NCI-H2196 (cell line): ENCODE measurements around the gene GNG2.
A peak's percentile ranks its signal among the peaks of the same experiment; 100 is the strongest.

ENCODE experiments used
- DNase-seq: peaks from one replicate; lab custom pipeline; 2025; ENCODE audit not compliant: unreplicated experiment; lab: John Stamatoyannopoulos, UW

The GNG2 gene

GRCh38 chr14:51989293-51990234 lies 129.2 kb downstream of the GNG2 start, which contains the start of gene RTRAF:
RTRAF (plus strand) TSS chr14:51989546; CDS start chr14:51989640, 94 bp downstream.
- peak; percentile 91 for DNase-seq

- no peak for DNase-seq
Observed at GRCh38 chr14:51990488-51990887, 130.1 kb downstream of the GNG2 start.

DNA sequence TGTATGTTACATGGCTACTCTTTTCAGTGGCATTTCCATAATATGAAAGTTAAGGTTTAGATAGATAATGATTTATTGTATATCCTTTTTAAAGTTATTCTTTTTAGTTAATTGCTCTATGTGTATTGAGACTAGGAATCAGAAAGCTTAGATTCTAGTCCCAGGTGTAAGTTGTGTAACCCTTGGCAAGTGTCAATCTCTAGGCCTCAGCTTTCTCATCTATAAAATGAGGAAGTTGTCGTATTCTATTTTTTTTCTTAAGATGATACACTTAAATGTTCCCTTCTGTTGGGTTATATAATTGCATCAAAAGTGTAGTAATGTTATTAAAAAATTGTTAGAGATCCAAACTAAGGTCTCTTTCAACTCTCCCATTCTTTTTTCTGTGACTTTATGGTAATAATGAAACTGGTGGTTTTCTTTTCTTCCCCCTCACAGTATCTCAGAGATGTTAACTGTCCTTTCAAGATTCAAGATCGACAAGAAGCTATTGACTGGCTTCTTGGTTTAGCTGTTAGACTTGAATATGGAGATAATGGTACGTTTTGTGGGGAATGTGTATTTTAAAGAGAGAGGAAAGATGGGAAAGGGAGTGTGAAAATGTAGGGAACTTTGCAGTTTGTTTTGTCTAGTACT lies 133.0 kb downstream of the GNG2 start:
- DNase-seq: no peak

DNA sequence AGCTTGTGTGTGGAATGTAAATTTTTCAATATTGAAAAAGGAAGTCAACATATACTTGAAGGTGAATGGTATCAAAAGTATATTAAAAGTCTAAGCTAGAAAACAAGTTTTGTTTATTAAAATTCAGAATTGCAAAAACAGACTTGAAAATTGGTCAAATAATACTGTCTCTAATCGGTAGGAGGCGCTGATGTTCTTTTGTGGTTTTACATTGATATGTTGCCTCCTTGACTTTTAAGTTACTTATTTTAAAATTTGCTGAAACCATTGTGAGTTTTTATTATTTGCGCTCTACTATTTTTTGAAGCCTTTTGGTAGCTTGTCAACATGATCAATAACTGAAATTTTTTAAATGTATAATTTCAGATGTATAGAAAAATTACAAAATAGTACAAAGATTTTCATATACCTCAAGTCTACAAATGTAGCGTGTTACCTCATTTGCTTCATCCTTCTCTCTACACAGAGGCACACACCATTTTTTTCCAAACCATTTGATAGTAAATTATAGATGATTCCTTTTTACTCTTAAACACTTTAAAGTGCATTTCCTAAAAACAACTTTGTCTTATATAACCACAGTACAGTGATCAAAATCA lies 135.8 kb downstream of the GNG2 start:
- no peak for DNase-seq

GRCh38 chr14:51998348-51998747 lies 137.9 kb downstream of the GNG2 start:
- DNase-seq: no peak

DNA sequence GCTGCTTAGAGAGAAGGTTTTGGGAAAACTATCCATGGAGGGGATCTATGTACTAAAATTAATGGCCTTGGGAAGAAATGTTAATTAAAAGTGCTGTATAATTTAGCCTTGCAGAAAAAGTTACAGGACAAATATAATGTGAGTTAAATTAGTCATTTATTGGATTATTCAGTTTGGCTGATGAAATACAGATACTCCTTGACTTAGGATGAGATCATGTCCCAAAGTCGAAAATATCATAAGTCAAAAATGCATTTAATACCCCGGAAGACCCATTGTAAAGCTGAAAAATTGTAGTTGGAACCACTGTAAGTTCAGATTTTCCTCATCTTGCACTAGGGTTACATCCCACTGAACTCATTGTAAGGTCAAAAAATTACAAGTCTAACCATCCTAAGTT lies 138.7 kb downstream of the GNG2 start:
- no peak for DNase-seq

- no peak for DNase-seq
Observed at GRCh38 chr14:52000019-52000582, 139.7 kb downstream of the GNG2 start.

GRCh38 chr14:52000696-52001095 lies 140.3 kb downstream of the GNG2 start:
- no peak for DNase-seq

- no peak for DNase-seq
Observed at GRCh38 chr14:52002542-52002941, 142.1 kb downstream of the GNG2 start.

GRCh38 chr14:52003324-52003723 lies 142.9 kb downstream of the GNG2 start:
- DNase-seq: no peak

DNA sequence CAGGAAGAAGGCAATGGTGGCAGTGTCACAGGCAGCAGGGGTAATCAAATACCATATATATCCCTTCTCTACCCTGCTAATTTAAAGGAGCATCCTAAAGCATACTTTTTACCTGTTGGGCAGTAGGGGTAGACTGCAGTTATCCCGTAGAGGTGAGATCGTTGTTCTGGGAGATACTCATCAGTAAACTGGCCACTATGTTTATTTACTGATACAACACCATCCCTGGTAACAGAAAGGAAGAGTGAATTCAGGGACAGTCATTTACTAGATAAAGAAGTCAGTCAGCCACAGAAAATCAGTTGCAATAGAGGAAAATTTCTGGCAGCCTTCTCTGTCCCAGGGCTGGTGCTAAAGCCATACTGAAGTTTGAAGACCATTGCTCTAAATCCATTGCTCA lies 145.2 kb downstream of the GNG2 start:
- DNase-seq: no peak

DNA sequence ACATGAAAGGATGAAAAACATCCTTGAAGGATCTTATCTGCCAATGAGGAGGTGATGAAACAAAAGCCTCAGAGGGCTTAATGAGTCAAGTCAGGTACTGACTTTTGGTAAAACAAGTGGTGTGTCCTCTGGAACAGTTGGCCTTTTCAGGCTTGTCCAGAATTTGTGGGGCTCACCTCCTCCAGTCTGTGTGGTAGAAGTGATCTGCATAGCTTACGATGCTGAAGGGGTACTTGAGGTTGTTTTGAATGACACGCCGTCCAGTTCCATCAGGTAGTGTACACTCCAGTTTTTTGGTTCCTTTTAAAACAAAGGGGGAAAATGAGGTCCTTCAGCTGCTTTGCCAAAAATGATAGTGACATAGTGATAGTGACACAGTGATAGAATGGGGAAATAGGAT lies 145.9 kb downstream of the GNG2 start:
- no peak for DNase-seq

DNA sequence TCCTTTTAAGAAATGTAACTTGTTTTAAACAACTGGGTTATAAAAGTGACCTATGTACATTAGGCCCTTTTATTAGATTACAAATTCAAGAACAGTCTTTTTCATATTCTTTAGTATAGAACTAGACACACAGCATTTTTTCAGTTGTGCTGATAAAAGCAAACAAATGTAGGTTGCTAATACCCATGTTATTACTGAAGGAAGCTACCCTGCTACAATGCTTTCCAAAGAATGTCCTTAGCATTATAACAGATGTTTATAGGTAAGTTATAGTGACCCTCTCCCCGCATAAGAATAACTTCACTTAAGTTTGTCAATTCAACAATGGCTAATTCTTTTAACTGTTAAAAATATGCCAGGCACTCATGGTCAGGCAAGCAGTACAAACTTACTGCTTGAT lies 146.8 kb downstream of the GNG2 start:
- DNase-seq: no peak

GRCh38 chr14:52007637-52008036 lies 147.2 kb downstream of the GNG2 start:
- DNase-seq: no peak

- DNase-seq: no peak
Observed at GRCh38 chr14:52008136-52008535, 147.7 kb downstream of the GNG2 start.

GRCh38 chr14:52010173-52010693 lies 149.8 kb downstream of the GNG2 start:
- DNase-seq: no peak

DNA sequence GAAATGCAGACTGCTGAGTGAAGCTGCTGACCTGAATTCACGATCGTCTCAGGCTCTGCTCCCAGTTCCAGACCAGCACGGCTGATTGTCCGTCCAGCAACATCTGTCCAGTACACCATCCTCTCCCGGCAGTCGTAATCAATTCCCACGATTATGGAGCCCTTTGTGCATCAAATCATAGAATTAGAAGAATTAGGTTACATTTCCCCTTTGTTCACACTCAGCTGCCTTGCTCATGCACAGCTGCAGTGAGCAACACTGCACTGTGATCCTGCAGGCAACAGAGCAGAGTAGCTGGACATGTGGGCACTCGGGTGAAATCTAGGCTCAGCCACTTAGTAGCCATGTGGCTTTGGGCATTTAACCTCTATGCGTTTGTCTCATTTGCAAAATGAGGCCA lies 151.1 kb downstream of the GNG2 start:
- no peak for DNase-seq

GRCh38 chr14:52012635-52013034 lies 152.2 kb downstream of the GNG2 start:
- DNase-seq: no peak

- no peak for DNase-seq
Observed at GRCh38 chr14:52013984-52014600, 153.7 kb downstream of the GNG2 start.

GRCh38 chr14:52014601-52015267 lies 154.3 kb downstream of the GNG2 start:
- DNase-seq: no peak
